SK-N-SH (cell line): ENCODE data around the gene DGLUCY.

Experiments used
- EP300 ChIP-seq, 2 experiments: IDR thresholded peaks; 2 replicates each; pipeline versions ENCODE4 v1.4.0 to v1.6.1; 2012; ENCODE audit warnings: borderline replicate concordance in 1 of 2, low read depth in 1 of 2, low read length in 1 of 2
- EZH2phosphoT487 ChIP-seq: fragments of 200-600 bp; sonication (generic); IDR thresholded peaks from 2 replicates; pipeline ENCODE4 v1.6.1; 2017; ENCODE audit warnings: low read depth, mixed run types, mild to moderate bottlenecking, antibody characterized with exemption, moderate library complexity, borderline replicate concordance
- GABPA ChIP-seq: IDR thresholded peaks from 2 replicates; pipeline ENCODE4 v1.4.0; 2012; ENCODE audit warnings: low read depth, mild to moderate bottlenecking
- JUND ChIP-seq: IDR thresholded peaks from 2 replicates; pipeline ENCODE4 v1.4.0; 2012
- MXI1 ChIP-seq: IDR thresholded peaks from 2 replicates; pipeline ENCODE4 v1.6.1; 2012; ENCODE audit warnings: mild to moderate bottlenecking, low read depth, low read length, improper control_type of control experiment
- NFIC ChIP-seq: IDR thresholded peaks from 2 replicates; pipeline ENCODE4 v1.4.0; 2012; ENCODE audit warnings: borderline replicate concordance
- RAD21 ChIP-seq: IDR thresholded peaks from 2 replicates; pipeline ENCODE4 v1.6.1; 2012; ENCODE audit warnings: mild to moderate bottlenecking, low read length
- SIN3A ChIP-seq: IDR thresholded peaks from 2 replicates; pipeline ENCODE4 v1.6.1; 2012; ENCODE audit warnings: low read depth, mild to moderate bottlenecking, low read length, moderate library complexity, borderline replicate concordance
- SMC3 ChIP-seq: IDR thresholded peaks from 2 replicates; pipeline ENCODE4 v1.6.1; 2012; ENCODE audit warnings: low read depth, low read length, improper control_type of control experiment
- TF ChIP-seq, protein P1 (sequence below): fragments of 200-600 bp; sonication (generic); IDR thresholded peaks from 2 replicates; pipeline ENCODE4 v1.6.1; 2017; ENCODE audit warnings: antibody characterized with exemption, mild to moderate bottlenecking, moderate library complexity

- TF ChIP-seq, protein P1, sequence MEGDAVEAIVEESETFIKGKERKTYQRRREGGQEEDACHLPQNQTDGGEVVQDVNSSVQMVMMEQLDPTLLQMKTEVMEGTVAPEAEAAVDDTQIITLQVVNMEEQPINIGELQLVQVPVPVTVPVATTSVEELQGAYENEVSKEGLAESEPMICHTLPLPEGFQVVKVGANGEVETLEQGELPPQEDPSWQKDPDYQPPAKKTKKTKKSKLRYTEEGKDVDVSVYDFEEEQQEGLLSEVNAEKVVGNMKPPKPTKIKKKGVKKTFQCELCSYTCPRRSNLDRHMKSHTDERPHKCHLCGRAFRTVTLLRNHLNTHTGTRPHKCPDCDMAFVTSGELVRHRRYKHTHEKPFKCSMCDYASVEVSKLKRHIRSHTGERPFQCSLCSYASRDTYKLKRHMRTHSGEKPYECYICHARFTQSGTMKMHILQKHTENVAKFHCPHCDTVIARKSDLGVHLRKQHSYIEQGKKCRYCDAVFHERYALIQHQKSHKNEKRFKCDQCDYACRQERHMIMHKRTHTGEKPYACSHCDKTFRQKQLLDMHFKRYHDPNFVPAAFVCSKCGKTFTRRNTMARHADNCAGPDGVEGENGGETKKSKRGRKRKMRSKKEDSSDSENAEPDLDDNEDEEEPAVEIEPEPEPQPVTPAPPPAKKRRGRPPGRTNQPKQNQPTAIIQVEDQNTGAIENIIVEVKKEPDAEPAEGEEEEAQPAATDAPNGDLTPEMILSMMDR: no peak
- no peak for TF ChIP-seq RAD21
- no peak for TF ChIP-seq GABPA
- TF ChIP-seq SMC3: no peak
- TF ChIP-seq SIN3A: no peak
- no peak for TF ChIP-seq JUND
- TF ChIP-seq NFIC: no peak
- TF ChIP-seq EP300 (IDR thresholded peaks at IDR 0.05; ENCODE audit: borderline replicate concordance in 1 of 2, low read depth in 1 of 2, low read length in 1 of 2): no peak
- no peak for TF ChIP-seq EZH2phosphoT487
- TF ChIP-seq MXI1: no peak
These were observed 122.0 kb downstream of the DGLUCY start for GRCh38 chr14:91235841-91236240.
